Activated T-helper 2 cell treated with anti-CD3 and anti-CD28 coated beads, Interferon-gamma antibody, Interleukin-2, Interleukin-4, amounts not matched to agents 10 μg/mL and 5 μg/mL and 100 μg/mL, durations not matched to agents 14 hours and 24 hours and 36 hours (primary cell): ENCODE data around the gene MORN1. TPM values are rescaled to one million over a fixed set of nuclear protein-coding genes. Genes with fewer than 3 reads are reported as not detected.
A peak's percentile ranks its signal among the peaks of the same experiment; 100 is the strongest.

Experiments
- DNase-seq: peaks from one replicate; pipeline ENCODE4 v3.0.0; 2021; ENCODE audit warnings: low spot score
- H3K27ac Mint-ChIP-seq: one replicate; pipeline ENCODE4 v1.8.0; 2021; ENCODE audit warnings: mixed read lengths
- H3K27me3 Mint-ChIP-seq: one replicate; pipeline ENCODE4 v1.8.0; 2021; ENCODE audit warnings: low read depth, mixed read lengths
- H3K36me3 Mint-ChIP-seq: one replicate; pipeline ENCODE4 v1.8.0; 2021; ENCODE audit warnings: low read depth, mixed read lengths
- H3K4me1 Mint-ChIP-seq: one replicate; pipeline ENCODE4 v1.8.0; 2021; ENCODE audit warnings: low read depth, mixed read lengths
- H3K4me3 Mint-ChIP-seq: one replicate; pipeline ENCODE4 v1.8.0; 2021; ENCODE audit warnings: low read depth, mild to moderate bottlenecking, moderate library complexity, mixed read lengths
- H3K9me3 Mint-ChIP-seq: one replicate; pipeline ENCODE4 v1.8.0; 2021; ENCODE audit warnings: mixed read lengths
- intact Hi-C: fragments of 100-400 bp; cut with micrococcal nuclease; formaldehyde crosslinking; loops from one replicate; pipeline ENCODE4 v1.15.1; 2023
- total RNA-seq: library from RNA; stranded (reverse); gene quantifications from 2 replicates; pipeline ENCODE4 v1.2.3, GENCODE V29; 2022

MORN1 gene
- total RNA-seq, 1 donor from 2014 or later = 7.5 TPM

DNA sequence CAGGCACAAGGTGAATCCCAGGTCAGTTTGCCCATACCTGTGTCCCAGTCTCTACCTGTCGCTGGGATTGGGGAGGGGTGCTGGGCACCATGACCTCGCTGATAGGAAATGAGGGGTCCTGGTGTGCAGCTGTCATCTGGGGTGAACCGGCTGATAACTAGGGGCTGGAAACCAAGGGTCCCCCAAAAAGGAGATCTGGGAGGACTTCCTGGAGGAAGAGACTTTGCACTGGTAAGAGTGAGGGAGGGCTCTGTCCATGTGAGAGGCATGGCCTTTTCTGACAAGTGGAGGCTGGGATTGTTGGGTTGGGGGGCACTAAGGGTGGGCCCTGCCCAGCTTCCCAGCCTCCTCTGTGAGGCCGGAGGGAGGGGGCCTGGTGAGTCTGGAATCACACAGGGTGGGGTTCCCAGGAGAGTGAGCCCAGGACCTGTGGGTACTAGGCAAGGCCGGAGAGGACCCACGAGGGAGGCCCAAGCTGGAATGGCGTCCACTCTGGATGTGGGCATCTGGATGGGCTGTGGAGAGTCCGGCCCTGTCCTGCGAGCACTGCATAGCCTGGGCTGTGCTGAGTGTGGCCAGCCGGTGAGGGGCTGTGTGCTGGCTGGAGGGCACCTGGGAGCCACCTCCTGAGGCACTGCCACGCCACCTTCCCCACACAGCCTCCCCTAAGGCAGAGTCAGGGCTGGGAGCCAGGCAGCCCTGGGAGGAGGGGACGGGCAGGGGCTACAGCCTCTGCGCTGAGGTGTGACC is 25.9 kb upstream of the MORN1 start:
- Mint-ChIP-seq H3K4me1 (peaks cover 21% of the 10 kb centered on the region), H3K27ac (no peak overlapping the region), H3K27me3 (no peaks in the 10 kb centered on the region), H3K4me3 (peak overlapping the region; percentile 76), H3K36me3 (no peaks in the 10 kb centered on the region), H3K9me3 (no peaks in the 10 kb centered on the region)
- no peak for DNase-seq
- intact Hi-C loops = loop anchor here (10.0 kb wide), 1 partner anchor 228 kb away; no protein-coding TSS in a partner anchor

DNA sequence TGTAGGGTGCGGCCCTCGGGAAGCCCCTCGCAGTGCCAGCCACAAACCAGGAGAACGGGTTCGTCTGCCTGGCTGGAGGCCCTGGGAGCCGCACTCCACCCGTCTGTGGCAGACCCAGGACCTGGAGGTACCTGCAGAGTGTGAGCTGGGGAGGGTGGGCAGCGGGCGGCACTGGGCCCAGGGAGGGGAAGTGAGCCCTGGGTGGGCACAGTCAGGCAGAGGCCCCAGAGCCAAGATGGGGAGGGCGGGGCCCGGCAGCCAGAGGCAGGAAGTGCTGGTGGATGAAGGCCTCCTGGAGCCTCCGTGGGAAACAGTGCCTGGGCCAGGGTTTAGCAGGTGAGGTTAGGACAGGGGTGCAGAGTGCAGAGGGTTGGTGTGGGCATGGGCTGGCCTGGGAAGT is 25.0 kb upstream of the MORN1 start:
- Mint-ChIP-seq H3K27ac (peak overlapping the region; percentile 43), H3K4me1 (peaks cover 24% of the 10 kb centered on the region), H3K4me3 (peak overlapping the region; percentile 76), H3K9me3 (no peaks in the 10 kb centered on the region), H3K36me3 (no peaks in the 10 kb centered on the region), H3K27me3 (no peaks in the 10 kb centered on the region)
- DNase-seq = peak; percentile 29
- intact Hi-C loops = loop anchor here (10.0 kb wide), 1 partner anchor 228 kb away; no protein-coding TSS in a partner anchor

DNA sequence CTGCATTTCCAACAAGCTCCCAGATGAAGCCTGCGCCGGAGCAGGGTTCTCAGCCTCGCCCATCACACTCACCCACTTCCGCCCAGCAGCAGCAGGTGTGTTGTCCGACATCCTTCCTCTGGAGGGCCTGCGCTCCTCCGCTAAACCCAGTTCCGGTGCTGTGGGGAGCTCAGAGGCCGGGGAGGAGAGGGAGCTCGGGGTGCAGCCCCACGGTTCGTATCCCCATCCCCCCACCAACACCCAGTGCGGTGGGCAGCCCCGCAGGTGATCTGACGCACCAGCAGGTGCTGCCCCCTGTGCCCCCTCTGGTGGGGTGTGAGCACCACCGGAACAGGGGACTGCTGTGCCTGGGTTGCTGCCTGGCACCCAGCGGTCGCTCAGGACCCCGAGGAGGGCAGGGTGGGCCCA is 24.5 kb upstream of the MORN1 start:
- Mint-ChIP-seq H3K4me3 (peak overlapping the region; percentile 76), H3K27ac (peak overlapping the region; percentile 85), H3K9me3 (no peaks in the 10 kb centered on the region), H3K27me3 (no peaks in the 10 kb centered on the region), H3K36me3 (no peaks in the 10 kb centered on the region), H3K4me1 (peaks cover 24% of the 10 kb centered on the region)
- peak; percentile 40 for DNase-seq
- intact Hi-C loops = loop anchor here (1.0 to 10.0 kb wide), 3 partner anchors 8 to 371 kb away; no protein-coding TSS in a partner anchor

DNA sequence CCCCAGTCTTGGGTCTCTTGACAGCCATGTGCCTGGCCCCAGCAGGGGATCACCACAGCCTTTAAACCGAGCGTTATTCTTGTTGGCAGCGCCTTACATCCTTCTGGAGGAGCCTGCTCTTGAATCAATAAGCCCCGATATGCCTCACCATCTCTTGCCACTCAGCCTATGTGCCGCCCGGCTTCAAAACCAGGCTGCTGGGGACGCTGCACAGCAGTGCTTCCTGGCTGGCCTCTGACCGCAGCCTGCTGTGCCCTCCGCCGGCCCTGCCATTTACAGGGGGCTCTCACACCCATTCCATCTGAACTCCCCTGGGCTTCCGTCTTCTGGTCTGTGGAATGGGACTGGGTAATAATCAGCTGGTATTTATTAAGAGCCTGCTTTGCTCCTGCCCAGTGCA is 24.0 kb upstream of the MORN1 start:
- Mint-ChIP-seq H3K9me3 (no peaks in the 10 kb centered on the region), H3K4me3 (peak overlapping the region; percentile 76), H3K27me3 (no peaks in the 10 kb centered on the region), H3K36me3 (no peaks in the 10 kb centered on the region), H3K27ac (peak overlapping the region; percentile 85), H3K4me1 (peaks cover 27% of the 10 kb centered on the region)
- no peak for DNase-seq
- intact Hi-C loops = loop anchor here (1.0 to 10.0 kb wide), 3 partner anchors 9 to 371 kb away; no protein-coding TSS in a partner anchor

DNA sequence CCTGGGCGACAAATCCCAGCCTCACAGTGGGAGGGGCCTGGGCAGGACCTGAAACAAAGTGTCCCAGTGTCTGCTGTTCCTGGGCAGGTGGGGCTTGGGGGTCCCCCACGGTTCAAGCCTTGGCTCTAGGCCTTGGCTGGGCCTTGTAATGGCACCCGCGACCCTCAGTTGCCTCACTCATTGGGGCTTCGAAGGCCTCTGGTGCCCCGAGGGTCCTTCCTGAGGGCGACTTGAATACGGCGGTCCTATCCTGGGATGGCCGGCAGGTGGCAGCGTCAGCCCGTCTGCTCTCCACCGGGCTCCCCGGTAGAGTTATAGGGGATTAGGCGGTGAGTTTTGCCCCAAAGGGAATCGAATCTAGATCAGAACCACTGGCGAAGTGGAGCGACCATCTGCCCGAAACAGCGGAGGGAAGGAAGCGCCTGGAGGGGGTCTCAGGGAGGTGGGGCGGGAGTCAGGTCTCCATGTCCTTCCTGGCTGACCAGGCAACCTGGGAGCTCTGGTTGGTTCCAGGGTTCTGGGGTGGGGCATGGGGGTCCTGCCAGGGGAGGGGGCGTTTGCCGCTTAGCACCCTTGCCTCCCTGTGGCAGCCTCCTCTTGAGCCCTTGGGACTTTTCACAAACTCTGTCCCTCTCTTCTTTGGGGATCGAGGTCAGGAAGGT is 23.1 kb upstream of the MORN1 start:
- H3K4me1 Mint-ChIP-seq = peaks cover 27% of the 10 kb centered on the region
- H3K27me3 Mint-ChIP-seq = no peaks in the 10 kb centered on the region
- H3K9me3 Mint-ChIP-seq = no peaks in the 10 kb centered on the region
- intact Hi-C loops = loop anchor here (1.0 to 10.0 kb wide), 3 partner anchors 133 to 372 kb away; no protein-coding TSS in a partner anchor
- H3K4me3 Mint-ChIP-seq = peak overlapping the region; percentile 71
- H3K36me3 Mint-ChIP-seq = peaks cover 2% of the 10 kb centered on the region
- DNase-seq = peak; percentile 72
- peak overlapping the region; percentile 58 for H3K27ac Mint-ChIP-seq

DNA sequence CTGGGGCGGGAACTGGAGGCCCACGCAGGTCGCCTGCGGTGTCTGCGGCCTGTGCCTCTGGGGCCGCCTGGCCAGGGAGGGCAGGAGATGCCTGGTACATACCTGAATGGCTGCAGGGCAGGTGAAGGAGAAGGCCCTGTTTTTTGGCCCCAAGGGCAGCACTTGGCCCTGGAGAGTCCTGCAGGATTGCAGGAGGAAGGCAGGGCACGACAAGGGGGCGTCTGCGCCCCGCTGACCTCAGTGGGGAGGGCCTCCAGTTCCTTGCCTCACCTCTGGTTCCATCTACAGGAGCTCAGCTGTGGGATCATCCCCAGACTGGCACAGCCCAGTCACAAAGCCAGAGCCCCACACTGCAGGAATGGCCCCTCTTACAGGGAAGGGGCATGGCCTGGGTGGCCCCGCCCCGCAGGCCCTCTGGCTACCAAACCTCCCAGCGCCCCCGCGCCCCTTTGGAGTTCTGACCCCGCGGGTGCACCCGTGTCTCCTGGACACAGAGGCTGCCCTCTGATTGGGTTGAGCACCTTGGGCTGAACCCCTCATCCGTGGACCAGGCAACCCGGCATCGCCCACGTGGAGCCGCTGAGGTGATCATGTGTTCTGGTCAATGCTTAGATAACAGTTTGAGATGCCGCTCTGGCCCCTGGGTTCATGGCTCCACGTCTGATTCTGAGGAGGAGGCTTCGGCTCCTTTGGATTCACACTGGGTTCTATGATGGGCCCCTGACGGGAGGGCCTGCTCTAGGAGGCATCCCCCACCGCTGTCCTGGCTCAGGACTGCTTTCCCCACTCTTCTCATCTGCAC is 22.3 kb upstream of the MORN1 start:
- H3K36me3 Mint-ChIP-seq = peaks cover 9% of the 10 kb centered on the region
- H3K4me3 Mint-ChIP-seq = peak overlapping the region; percentile 71
- no peaks in the 10 kb centered on the region for H3K27me3 Mint-ChIP-seq
- H3K9me3 Mint-ChIP-seq = no peaks in the 10 kb centered on the region
- peak overlapping the region; percentile 58 for H3K27ac Mint-ChIP-seq
- DNase-seq = no peak
- intact Hi-C loops = loop anchor here (1.0 to 10.0 kb wide), 3 partner anchors 134 to 373 kb away; no protein-coding TSS in a partner anchor
- peaks cover 27% of the 10 kb centered on the region for H3K4me1 Mint-ChIP-seq

DNA sequence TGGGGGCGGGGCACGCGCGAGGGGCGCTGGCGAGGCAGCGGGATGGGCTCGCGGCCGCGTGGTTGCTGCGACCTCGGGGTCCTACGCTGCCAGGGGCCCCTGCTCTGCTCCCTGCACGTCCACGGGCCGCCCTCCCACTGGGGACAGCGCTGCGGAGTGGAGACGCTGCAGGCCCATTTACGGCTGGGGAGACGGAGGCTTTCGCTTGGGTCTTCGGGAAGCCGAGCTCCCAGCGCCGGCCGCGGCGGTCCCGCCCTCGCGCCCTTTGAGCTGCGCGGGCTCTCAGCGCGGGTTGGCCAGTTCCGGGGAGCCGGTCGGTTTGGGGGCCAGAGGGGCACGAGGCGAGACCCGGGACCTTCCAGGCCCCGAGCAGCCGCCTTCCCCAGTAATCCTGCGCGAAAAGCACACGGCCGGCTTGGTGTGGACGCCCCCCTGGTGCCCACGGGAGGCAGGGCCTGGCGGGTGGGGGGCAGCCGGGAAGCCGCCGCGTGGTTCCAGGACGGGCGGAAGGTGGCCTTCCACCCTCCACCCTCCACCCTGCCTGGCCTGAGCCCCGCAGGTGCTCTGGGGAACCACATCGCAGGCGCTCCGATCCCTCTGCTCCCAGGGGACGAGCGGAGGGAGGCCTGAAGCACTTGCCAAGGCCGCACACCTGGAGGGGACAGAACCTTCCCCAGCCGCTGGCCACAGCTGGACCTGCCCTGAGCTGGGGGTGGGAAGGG is 21.6 kb upstream of the MORN1 start:
- Mint-ChIP-seq H3K27me3 (no peaks in the 10 kb centered on the region), H3K4me1 (peaks cover 27% of the 10 kb centered on the region), H3K36me3 (peaks cover 9% of the 10 kb centered on the region), H3K27ac (no peak overlapping the region), H3K9me3 (no peaks in the 10 kb centered on the region), H3K4me3 (peak overlapping the region; percentile 71)
- intact Hi-C loops = loop anchor here (1.0 to 10.0 kb wide), 5 partner anchors 22 to 232 kb away; partner anchors contain the start of genes MORN1, PANK4, PRXL2B and RER1
- no peak for DNase-seq

DNA sequence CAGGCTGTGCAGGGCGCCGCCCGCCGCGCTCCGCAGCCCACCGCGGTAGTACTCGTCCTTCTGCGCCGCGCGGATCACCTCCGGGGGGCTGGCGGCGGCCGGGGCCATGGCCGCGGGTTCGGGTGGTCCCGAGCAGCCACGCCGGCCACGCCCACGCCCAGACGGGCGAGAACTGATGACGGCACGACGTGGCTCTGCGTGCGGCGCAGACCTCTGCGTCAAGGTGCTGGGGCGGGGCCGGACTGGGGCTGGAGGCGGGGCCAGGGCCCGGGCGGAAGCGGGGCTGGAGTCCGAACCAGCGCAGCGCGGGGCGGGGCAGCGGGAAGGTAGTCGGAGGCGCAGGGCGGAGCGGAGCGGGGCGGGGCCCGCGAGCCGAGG is 21.0 kb upstream of the MORN1 start, which contains the start of gene PEX10:
TSS of gene PEX10 (minus strand) at position 170 of the 378 bp plus-strand sequence. CDS start at position 108, 62 bp downstream.
- H3K27ac Mint-ChIP-seq = peak within 1 kb of the TSS; percentile 88
- H3K4me1 Mint-ChIP-seq = peaks cover 27% of the 10 kb centered on the region
- no peaks in the 10 kb centered on the region for H3K27me3 Mint-ChIP-seq
- peaks cover 13% of the 10 kb centered on the region for H3K36me3 Mint-ChIP-seq
- peak within 1 kb of the TSS; percentile 90 for H3K4me3 Mint-ChIP-seq
- H3K9me3 Mint-ChIP-seq = no peaks in the 10 kb centered on the region
- intact Hi-C loops = loop anchor here (1.0 to 10.0 kb wide), 5 partner anchors 21 to 232 kb away; partner anchors contain the start of genes MORN1, PANK4, PRXL2B and RER1
- DNase-seq = peak; percentile 99

DNA sequence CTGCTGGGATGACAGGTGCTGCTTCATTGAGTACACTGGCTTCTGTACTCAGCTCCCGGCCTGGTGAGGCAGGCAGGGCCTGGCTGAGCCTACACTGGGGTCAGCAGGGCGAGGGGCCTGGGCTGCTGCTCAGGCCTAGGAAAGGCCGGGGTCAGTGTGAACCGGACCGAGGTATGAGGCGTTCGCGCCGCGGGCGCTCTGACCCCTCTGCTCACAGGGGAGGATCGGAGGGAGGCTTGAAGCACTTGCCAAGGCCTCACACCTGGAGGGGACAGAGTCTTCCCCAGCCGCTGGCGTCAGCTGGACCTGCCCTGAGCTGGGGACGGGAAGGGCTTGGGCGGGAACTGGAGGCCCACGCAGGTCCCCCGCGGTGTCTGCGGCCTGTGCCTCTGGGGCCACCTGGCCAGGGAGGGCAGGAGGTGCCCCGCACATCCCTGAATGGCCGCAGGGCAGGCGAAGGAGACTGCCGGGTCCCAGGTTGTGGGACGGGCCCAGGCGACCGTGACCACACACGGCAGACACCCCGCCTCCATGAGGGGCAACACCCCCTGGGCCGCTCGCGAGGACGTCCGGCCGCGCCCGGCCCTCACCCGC is 20.5 kb upstream of the MORN1 start:
- H3K9me3 Mint-ChIP-seq = no peaks in the 10 kb centered on the region
- H3K36me3 Mint-ChIP-seq = peaks cover 15% of the 10 kb centered on the region
- no peaks in the 10 kb centered on the region for H3K27me3 Mint-ChIP-seq
- H3K27ac Mint-ChIP-seq = peak overlapping the region; percentile 88
- DNase-seq = no peak
- H3K4me1 Mint-ChIP-seq = peaks cover 26% of the 10 kb centered on the region
- peak overlapping the region; percentile 90 for H3K4me3 Mint-ChIP-seq
- intact Hi-C loops = loop anchor here (1.0 to 10.0 kb wide), 5 partner anchors 21 to 233 kb away; partner anchors contain the start of genes MORN1, PANK4, PRXL2B and RER1

DNA sequence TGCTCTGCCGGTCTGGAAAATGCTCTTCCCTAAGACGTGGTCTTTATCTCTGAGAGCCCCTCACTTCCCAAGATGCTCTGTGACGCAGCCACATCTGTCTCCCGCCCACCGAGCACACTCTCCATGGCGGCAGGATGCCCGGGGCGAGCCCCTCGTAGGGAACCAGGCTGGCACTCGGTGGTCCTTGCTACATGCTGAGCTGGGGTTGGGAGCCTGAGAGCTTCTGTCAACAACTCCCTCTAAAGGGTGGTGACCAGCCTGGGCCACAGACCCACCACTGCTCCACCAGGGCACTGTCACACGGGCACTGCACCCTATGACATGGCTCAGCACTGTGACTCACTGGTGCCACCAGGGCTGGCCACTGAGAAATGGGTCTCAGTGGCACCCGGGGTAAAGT is 18.4 kb upstream of the MORN1 start:
- Mint-ChIP-seq H3K9me3 (no peaks in the 10 kb centered on the region), H3K4me3 (peak overlapping the region; percentile 17), H3K4me1 (peaks cover 15% of the 10 kb centered on the region), H3K27me3 (no peaks in the 10 kb centered on the region), H3K27ac (no peak overlapping the region), H3K36me3 (peaks cover 26% of the 10 kb centered on the region)
- intact Hi-C loops = loop anchor here (10.0 kb wide), 1 partner anchor 235 kb away; no protein-coding TSS in a partner anchor
- no peak for DNase-seq

DNA sequence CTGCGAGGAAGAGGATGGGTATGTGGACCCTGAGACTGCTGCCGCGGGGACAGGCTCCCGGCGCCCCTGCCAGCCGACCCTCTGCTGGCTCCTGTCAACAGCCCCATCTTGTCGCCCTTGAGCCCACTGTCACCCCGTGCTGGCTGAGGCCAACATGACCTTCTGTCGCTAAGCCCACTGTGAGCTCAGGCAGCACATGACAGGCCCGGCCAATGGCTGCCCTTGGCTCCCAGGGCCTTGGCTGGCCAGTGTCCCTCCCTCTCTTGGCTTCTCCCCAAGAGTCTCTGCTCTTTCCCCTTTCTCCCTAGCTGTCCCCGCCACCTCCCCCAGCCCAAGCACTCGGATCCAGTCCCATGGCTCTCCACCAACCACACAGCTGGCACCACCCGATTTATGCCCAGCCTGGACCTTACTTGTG is 17.5 kb upstream of the MORN1 start:
- Mint-ChIP-seq H3K27me3 (no peaks in the 10 kb centered on the region), H3K9me3 (no peaks in the 10 kb centered on the region), H3K4me1 (peaks cover 6% of the 10 kb centered on the region), H3K27ac (no peak overlapping the region), H3K4me3 (no peak overlapping the region), H3K36me3 (peaks cover 32% of the 10 kb centered on the region)
- intact Hi-C loops = no loop called here
- DNase-seq = no peak
